ENCODE measurements around the gene ATP6V1E1. TPM values are rescaled to one million over a fixed set of nuclear protein-coding genes. Genes with fewer than 3 reads are reported as not detected.
"Not testable (repeated sequence)": the region's sequence is repeated elsewhere in the genome, so short reads cannot be mapped to it uniquely, and the experiment has no call there.

ATP6V1E1 gene
- total RNA-seq, 1 experiment from 2014 or later = 134 TPM

GRCh38 chr22:17638432-17639246 is 10.1 kb upstream of the ATP6V1E1 start, which contains the start of gene BCL2L13:
Gene BCL2L13 (plus strand): TSS chr22:17638757. CDS start chr22:17655712, 16,955 bp downstream.
- Histone ChIP-seq H3K27me3 (no peaks in the 10 kb centered on the region), H3K9me3 (no peaks in the 10 kb centered on the region), H3K4me3 (peak within 1 kb of the TSS; percentile 97), H3K36me3 (peaks cover 25% of the 10 kb centered on the region)
- peak; percentile 92 for DNase-seq

DNA sequence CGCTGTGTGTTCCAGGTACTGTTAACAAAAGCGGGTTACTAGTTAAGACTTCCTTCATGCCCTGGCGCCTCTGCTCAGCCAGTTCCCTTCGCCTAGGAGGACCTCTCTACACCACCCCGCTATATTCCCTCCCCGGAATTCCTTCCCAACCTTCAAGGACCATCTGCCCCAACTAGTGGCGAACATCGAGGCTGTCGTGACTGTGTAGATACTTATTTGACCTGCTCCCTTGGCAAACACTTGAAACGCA is 9.6 kb upstream of the ATP6V1E1 start:
- H3K4me3 ChIP-seq = peak overlapping the region; percentile 97
- H3K9me3 ChIP-seq = no peaks in the 10 kb centered on the region
- no peaks in the 10 kb centered on the region for H3K27me3 ChIP-seq
- DNase-seq = no peak
- peaks cover 25% of the 10 kb centered on the region for H3K36me3 ChIP-seq

GRCh38 chr22:17637490-17638181 is 9.1 kb upstream of the ATP6V1E1 start:
- Histone ChIP-seq H3K27me3 (no peaks in the 10 kb centered on the region), H3K9me3 (no peaks in the 10 kb centered on the region), H3K36me3 (peaks cover 22% of the 10 kb centered on the region), H3K4me3 (peak overlapping the region; percentile 97)
- no peak for DNase-seq

- not testable (repeated sequence) for DNase-seq, H3K9me3 ChIP-seq, H3K27me3 ChIP-seq, H3K4me3 ChIP-seq
- H3K36me3 ChIP-seq = peaks cover 21% of the 10 kb centered on the region
These were observed 8.3 kb upstream of the ATP6V1E1 start for GRCh38 chr22:17636850-17637249.

- no peak for DNase-seq
- 0 out of 2 replicates have a peak, but pooled peaks cover 2% of the 10 kb centered on the region for H3K9me3 ChIP-seq
- no peaks in the 10 kb centered on the region for H3K27me3 ChIP-seq
- no peak overlapping the region for H3K4me3 ChIP-seq
- H3K36me3 ChIP-seq = peaks cover 7% of the 10 kb centered on the region
These were observed 6.1 kb upstream of the ATP6V1E1 start for GRCh38 chr22:17634696-17635095.

DNA sequence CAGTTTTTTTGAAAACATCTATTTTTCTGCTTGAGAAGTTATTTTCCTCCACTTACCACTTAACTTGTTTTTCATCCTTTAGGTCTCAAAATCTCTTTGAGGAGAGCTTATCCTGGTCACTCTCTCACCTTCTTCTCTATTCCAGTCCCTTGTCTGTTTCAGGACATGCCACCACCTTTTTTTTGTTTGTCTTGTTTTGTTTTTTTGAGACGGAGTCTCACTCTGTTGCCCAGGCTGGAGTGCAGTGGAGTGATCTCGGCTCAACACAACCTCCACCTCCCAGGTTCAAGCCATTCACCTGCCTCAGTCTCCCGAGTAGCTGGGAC is 5.4 kb upstream of the ATP6V1E1 start:
- Histone ChIP-seq H3K4me3 (no peak overlapping the region), H3K27me3 (no peaks in the 10 kb centered on the region), H3K9me3 (0 out of 2 replicates have a peak, but pooled peaks cover 2% of the 10 kb centered on the region), H3K36me3 (peaks cover 4% of the 10 kb centered on the region)
- DNase-seq = no peak

DNA sequence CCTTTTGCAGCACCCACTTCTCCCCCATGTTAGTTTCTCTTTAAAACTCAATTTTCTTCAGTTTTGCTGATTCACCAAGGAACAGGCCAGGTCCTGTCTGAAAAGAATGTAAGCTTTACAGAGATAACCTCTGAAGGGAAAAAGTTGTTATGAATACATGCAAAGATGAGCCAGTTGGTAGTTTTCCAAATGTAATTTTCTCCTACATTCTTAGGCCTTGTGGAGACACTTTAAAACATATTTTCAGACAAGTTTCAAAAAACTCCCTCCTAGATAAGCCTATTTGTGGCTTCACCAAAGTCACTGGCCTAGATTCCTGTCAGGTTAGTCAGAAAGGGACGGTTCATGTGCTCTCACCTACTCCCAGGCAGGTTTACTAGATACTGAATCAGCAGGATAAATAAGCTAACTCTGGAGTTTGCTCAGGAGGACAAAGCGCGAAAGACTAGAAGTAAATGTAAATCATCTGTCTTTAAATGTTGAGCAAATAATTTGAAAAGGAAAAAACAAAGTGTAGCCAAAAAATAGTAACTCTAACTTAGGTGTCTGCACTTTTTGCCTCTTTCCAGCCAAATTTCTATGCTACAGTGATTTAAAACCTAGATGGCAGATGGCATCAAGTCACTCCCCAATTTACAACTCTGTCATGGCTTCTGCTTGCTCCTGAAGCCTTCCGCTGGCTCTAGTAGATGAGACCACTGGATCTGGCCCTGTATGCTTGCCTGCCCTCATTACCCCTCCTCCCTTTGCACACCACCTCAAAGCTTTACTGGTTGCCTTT is 4.9 kb upstream of the ATP6V1E1 start:
- H3K9me3 ChIP-seq = 0 out of 2 replicates have a peak, but pooled peaks cover 2% of the 10 kb centered on the region
- no peaks in the 10 kb centered on the region for H3K27me3 ChIP-seq
- peaks cover under 1% of the 10 kb centered on the region; the same call in 1 of the 2 replicates for H3K36me3 ChIP-seq
- DNase-seq = peak; percentile 31
- no peak overlapping the region for H3K4me3 ChIP-seq

GRCh38 chr22:17631076-17631565 is 2.6 kb upstream of the ATP6V1E1 start:
- H3K27me3 ChIP-seq = no peaks in the 10 kb centered on the region
- DNase-seq = no peak
- 0 out of 2 replicates have a peak, but pooled peaks cover 2% of the 10 kb centered on the region for H3K9me3 ChIP-seq
- no peak overlapping the region for H3K4me3 ChIP-seq
- peaks cover 5% of the 10 kb centered on the region; the same call in 1 of the 2 replicates for H3K36me3 ChIP-seq

DNA sequence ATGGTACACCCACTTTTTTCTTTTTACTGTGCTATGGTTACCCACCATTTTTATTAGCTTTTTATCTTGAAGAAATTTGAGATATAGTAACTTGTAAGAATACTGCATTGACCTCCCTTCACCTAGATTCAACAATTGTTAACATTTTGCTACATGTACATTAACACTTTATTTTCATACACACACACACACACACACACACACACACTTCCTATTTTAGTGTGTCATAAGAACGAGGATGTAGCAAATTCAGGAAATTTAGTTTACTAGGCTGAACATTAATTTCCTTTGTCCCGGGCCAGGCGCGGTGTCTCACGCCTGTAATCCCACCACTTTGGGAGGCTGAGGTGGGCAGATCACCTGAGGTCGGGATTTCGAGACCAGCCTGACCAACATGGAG is 1.1 kb upstream of the ATP6V1E1 start:
- Histone ChIP-seq H3K27me3 (no peaks in the 10 kb centered on the region), H3K4me3 (peak overlapping the region; percentile 100), H3K36me3 (peaks cover 8% of the 10 kb centered on the region; the same call in 1 of the 2 replicates), H3K9me3 (0 out of 2 replicates have a peak, but pooled peaks cover 2% of the 10 kb centered on the region)
- DNase-seq = no peak

DNA sequence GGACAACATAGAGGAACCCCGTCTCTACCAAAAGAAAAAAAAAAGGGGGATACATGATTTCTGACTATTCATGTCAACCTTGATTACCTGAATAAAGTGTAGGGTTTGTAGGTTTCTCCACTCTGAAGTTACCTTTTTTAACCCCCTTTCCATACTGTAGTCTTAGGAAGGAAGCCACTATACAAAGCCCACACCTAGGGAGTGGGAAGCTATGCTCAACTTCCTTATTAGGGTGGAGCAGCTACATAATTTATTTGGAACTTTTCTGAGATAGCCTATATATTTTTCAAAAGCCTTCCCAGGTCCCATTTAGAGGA is 582 bp upstream of the ATP6V1E1 start:
- no peak for DNase-seq
- H3K27me3 ChIP-seq = no peaks in the 10 kb centered on the region

GRCh38 chr22:17627961-17628405 is 566 bp downstream of the ATP6V1E1 start:
- Histone ChIP-seq H3K36me3 (peaks cover 11% of the 10 kb centered on the region), H3K9me3 (0 out of 2 replicates have a peak, but pooled peaks cover 2% of the 10 kb centered on the region), H3K27me3 (no peaks in the 10 kb centered on the region), H3K4me3 (peak overlapping the region; percentile 100)
- peak; percentile 13 for DNase-seq

More for the DNA sequence above, 582 bp upstream of the ATP6V1E1 start:
- 0 out of 2 replicates have a peak, but pooled peaks cover 2% of the 10 kb centered on the region for H3K9me3 ChIP-seq
- peak overlapping the region; percentile 100 for H3K4me3 ChIP-seq
- H3K36me3 ChIP-seq = peaks cover 8% of the 10 kb centered on the region; the same call in 1 of the 2 replicates

GRCh38 chr22:17613280-17613679 is 15.3 kb downstream of the ATP6V1E1 start:
- Histone ChIP-seq H3K27me3 (no peaks in the 10 kb centered on the region), H3K9me3 (no peaks in the 10 kb centered on the region), H3K4me3 (no peak overlapping the region), H3K36me3 (peaks cover 63% of the 10 kb centered on the region)
- DNase-seq = no peak

- Histone ChIP-seq H3K36me3 (peaks cover 57% of the 10 kb centered on the region), H3K9me3 (no peaks in the 10 kb centered on the region), H3K4me3 (no peak overlapping the region), H3K27me3 (no peaks in the 10 kb centered on the region)
- DNase-seq = no peak
These were observed 16.5 kb downstream of the ATP6V1E1 start for GRCh38 chr22:17612057-17612456.

- H3K9me3 ChIP-seq = no peaks in the 10 kb centered on the region
- DNase-seq = no peak
These were observed 20.5 kb downstream of the ATP6V1E1 start for GRCh38 chr22:17607891-17608521.

DNA sequence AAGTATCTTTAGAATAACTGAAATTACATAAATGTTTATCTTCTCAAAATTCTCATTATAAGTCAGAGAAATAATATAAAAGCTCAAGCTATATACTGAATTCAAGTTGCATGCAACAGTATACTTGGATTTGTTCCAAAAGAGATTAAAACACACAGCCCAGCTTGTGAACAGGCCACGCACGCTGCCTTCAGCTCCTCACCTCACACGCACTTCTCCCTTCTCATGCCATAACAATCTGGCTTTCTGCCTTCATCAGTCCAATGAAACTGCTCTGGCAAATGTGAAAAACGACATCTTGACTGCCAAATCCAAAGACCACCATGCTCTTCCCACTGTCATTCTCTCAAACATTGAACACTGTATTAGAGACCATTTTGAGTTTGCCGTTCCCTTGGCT is 22.1 kb downstream of the ATP6V1E1 start:
- H3K4me3 ChIP-seq = no peak overlapping the region
- peaks cover 52% of the 10 kb centered on the region for H3K36me3 ChIP-seq
- no peak for DNase-seq
- no peaks in the 10 kb centered on the region for H3K9me3 ChIP-seq
- no peaks in the 10 kb centered on the region for H3K27me3 ChIP-seq

More at GRCh38 chr22:17607891-17608521, 20.5 kb downstream of the ATP6V1E1 start:
- H3K4me3 ChIP-seq = no peak overlapping the region
- peaks cover 61% of the 10 kb centered on the region for H3K36me3 ChIP-seq
- no peaks in the 10 kb centered on the region for H3K27me3 ChIP-seq

DNA sequence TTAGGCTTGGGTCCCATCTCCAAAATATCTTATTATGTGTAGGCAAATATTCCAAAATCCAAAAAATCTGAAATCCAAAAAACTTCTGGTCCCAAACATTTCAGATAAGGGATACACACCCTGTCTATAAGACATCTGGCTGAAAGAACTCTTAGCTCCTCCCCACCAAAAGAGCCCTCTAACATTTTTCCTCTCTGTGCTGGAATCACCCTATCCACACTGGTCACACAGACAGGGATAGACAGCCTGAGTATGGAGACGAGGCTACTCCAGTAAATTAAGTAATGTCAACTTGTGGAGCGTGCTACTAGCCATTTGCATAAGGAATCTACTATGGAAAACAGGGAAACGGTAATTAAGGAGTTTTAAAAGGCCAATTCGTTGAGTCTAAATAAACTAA is 24.9 kb downstream of the ATP6V1E1 start:
- H3K9me3 ChIP-seq = no peaks in the 10 kb centered on the region

More for the DNA sequence above, 24.9 kb downstream of the ATP6V1E1 start:
- H3K27me3 ChIP-seq = no peaks in the 10 kb centered on the region
- no peak overlapping the region for H3K4me3 ChIP-seq
- no peak for DNase-seq
- peaks cover 53% of the 10 kb centered on the region for H3K36me3 ChIP-seq
